ENCODE measurements around the gene ZBTB4.

The ZBTB4 gene

GRCh38 chr17:7425316-7425715 lies 54.1 kb downstream of the ZBTB4 start, which contains the start of gene SPEM2:
Gene SPEM2 (plus strand): TSS chr17:7425616. CDS start chr17:7425689, 73 bp downstream.
- Histone ChIP-seq H3K36me3 (no peaks in the 10 kb centered on the region), H3K27ac (no peak within 1 kb of the TSS), H3K27me3 (no peaks in the 10 kb centered on the region), H3K4me1 (ENCODE audit: control insufficient read depth in 1 of 2, insufficient read depth in 1 of 2, low read depth in 1 of 2, low read length in 1 of 2) (no peaks in the 10 kb centered on the region), H3K4me3 (ENCODE audit: low read depth in 1 of 2, low read length in 1 of 2) (no peak within 1 kb of the TSS), H3K9me3 (no peaks in the 10 kb centered on the region)
- TF ChIP-seq CTCF (IDR thresholded peaks at IDR 0.05): no peak

DNA sequence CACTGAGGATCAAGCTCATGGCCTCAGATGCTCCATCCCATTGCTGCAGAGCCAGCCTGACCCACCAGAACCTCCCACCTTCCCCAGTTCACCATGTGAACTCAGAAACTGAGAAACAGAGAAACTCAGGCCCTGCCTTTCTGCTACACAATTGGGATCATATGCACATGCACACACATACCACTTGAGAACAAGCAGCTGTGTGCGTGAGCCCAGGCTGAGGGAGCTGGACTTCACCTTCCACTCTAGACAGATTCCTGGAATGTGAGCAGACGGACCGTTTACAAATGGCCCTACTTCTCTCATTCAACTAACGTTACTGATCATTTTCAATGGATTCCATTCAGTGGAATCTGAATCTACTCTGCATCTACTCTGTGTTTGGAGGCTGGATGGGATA lies 55.8 kb downstream of the ZBTB4 start:
- Histone ChIP-seq H3K4me3 (ENCODE audit: low read depth in 1 of 2, low read length in 1 of 2) (no peak overlapping the region), H3K27ac (no peak overlapping the region), H3K27me3 (no peaks in the 10 kb centered on the region), H3K9me3 (no peaks in the 10 kb centered on the region), H3K36me3 (no peaks in the 10 kb centered on the region), H3K4me1 (ENCODE audit: control insufficient read depth in 1 of 2, insufficient read depth in 1 of 2, low read depth in 1 of 2, low read length in 1 of 2) (no peaks in the 10 kb centered on the region)
- no peak for TF ChIP-seq CTCF (IDR thresholded peaks at IDR 0.05)

DNA sequence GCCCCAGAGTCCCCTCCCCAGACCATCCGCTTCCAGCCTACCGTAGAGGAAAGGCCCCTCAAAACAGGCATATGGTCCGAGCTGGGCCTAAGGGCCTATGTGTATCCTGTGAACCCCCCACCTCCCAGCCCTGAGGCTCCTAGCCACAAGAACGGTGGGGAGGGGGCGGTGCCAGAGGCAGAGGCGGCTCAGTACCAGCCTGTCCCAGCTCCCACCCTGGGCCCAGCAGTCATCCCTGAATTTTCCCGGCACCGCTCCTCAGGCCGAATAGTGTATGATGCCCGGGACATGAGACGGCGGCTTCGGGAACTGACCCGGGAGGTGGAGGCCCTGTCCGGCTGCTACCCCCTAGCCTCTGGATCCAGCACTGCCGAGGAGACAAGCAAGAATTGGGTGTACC lies 58.2 kb downstream of the ZBTB4 start:
- Histone ChIP-seq H3K9me3 (no peaks in the 10 kb centered on the region), H3K36me3 (no peaks in the 10 kb centered on the region), H3K4me3 (ENCODE audit: low read depth in 1 of 2, low read length in 1 of 2) (no peak overlapping the region), H3K27ac (no peak overlapping the region), H3K4me1 (ENCODE audit: control insufficient read depth in 1 of 2, insufficient read depth in 1 of 2, low read depth in 1 of 2, low read length in 1 of 2) (no peaks in the 10 kb centered on the region), H3K27me3 (no peaks in the 10 kb centered on the region)
- no peak for TF ChIP-seq CTCF (IDR thresholded peaks at IDR 0.05)

DNA sequence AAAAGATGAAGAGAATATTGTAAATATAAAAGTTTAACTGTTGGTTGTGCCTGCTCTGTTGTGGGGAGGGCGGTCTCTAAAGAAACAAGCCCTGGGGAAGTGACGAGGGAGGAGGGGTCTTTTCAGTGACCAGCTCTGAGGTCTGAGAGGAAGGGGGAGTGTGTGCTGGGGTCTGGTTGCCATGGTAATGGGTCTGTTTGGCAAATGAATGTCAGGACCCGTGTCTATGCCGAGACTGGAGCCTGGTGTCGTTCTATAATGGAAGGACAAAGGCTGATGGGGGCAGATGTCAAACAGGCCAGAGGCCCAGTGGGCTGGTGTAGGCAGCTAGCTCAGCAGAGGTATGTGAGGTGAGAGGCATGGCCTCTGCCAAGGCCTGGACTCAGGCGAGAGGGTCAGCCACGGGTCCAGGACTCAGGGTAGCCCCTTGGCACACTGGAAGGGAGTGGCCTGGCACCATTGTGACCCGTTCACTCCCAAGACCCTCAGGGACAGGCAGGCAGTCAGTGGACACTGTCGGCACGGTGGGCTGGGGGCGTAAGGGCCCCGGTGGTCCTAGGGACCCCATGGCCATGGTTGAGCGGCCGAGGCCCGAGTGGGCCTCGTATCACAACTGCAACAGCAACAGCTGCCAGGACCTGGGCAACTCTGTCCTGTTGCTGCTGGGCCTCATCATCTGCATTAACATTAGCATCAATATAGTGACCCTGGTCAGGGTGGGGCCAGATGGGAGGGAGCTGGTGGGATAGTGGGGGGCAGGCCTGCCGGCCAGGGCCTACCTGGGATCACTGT lies 59.4 kb downstream of the ZBTB4 start, which contains the start of gene SPEM1:
Gene SPEM1 (plus strand): TSS at position 506 of the 792 bp plus-strand sequence. CDS start 61 bp downstream, at position 567.
- TF ChIP-seq CTCF (IDR thresholded peaks at IDR 0.05): no peak
- Histone ChIP-seq H3K27ac (no peak within 1 kb of the TSS), H3K4me1 (ENCODE audit: control insufficient read depth in 1 of 2, insufficient read depth in 1 of 2, low read depth in 1 of 2, low read length in 1 of 2) (no peaks in the 10 kb centered on the region), H3K9me3 (no peaks in the 10 kb centered on the region), H3K27me3 (no peaks in the 10 kb centered on the region), H3K36me3 (no peaks in the 10 kb centered on the region), H3K4me3 (ENCODE audit: low read depth in 1 of 2, low read length in 1 of 2) (no peak within 1 kb of the TSS)

GRCh38 chr17:7418472-7419152 lies 60.8 kb downstream of the ZBTB4 start:
- Histone ChIP-seq H3K9me3 (no peaks in the 10 kb centered on the region), H3K4me1 (ENCODE audit: control insufficient read depth in 1 of 2, insufficient read depth in 1 of 2, low read depth in 1 of 2, low read length in 1 of 2) (no peaks in the 10 kb centered on the region), H3K27ac (no peak overlapping the region), H3K27me3 (no peaks in the 10 kb centered on the region), H3K36me3 (no peaks in the 10 kb centered on the region), H3K4me3 (ENCODE audit: low read depth in 1 of 2, low read length in 1 of 2) (no peak overlapping the region)
- no peak for TF ChIP-seq CTCF (IDR thresholded peaks at IDR 0.05)

Data from neutrophil (primary cell).